Activated T-cell treated with anti-CD3 and anti-CD28 coated beads, Interleukin-2, amount 50 U/mL, for 4 hours (primary cell): ENCODE measurements around the gene FYB2. TPM values are rescaled to one million over a fixed set of nuclear protein-coding genes. Genes with fewer than 3 reads are reported as not detected.

ENCODE experiments used
- ATAC-seq, 2 donors: fragments of 200-7000 bp; cut with Tn5 transposase; one replicate each; pipeline ENCODE4 v1.10.0; 2021
- DNase-seq: peaks from one replicate; pipeline ENCODE4 v3.0.0-alpha.2; 2020
- H3K27me3 Mint-ChIP-seq: one replicate; pipeline ENCODE4 v1.8.0; 2021; ENCODE audit warnings: low read depth, mixed read lengths
- H3K36me3 Mint-ChIP-seq: one replicate; pipeline ENCODE4 v1.8.0; 2022; ENCODE audit warnings: mixed read lengths; ENCODE audit not compliant: insufficient read depth
- H3K4me1 Mint-ChIP-seq: one replicate; pipeline ENCODE4 v1.8.0; 2021; ENCODE audit warnings: low read depth, mixed read lengths
- H3K4me3 Mint-ChIP-seq: one replicate; pipeline ENCODE4 v1.8.0; 2021; ENCODE audit warnings: mild to moderate bottlenecking, moderate library complexity, mixed read lengths
- H3K9me3 Mint-ChIP-seq: one replicate; pipeline ENCODE4 v1.8.0; 2021; ENCODE audit warnings: mixed read lengths
- total RNA-seq, 3 donors: library from RNA; stranded (reverse); gene quantifications; one replicate each; pipeline ENCODE4 v1.2.1, GENCODE V29; 2021

The FYB2 gene
- total RNA-seq, 3 donors from 2014 or later: not detected

- Mint-ChIP-seq H3K4me3 (no peak overlapping the region), H3K4me1 (no peaks in the 10 kb centered on the region), H3K9me3 (no peaks in the 10 kb centered on the region), H3K36me3 (no peaks in the 10 kb centered on the region), H3K27me3 (peaks cover 8% of the 10 kb centered on the region)
- ATAC-seq (no peak), DNase-seq (no peak)
Observed at GRCh38 chr1:56845343-56845742, 26.1 kb upstream of the FYB2 start.

- Mint-ChIP-seq H3K4me1 (no peaks in the 10 kb centered on the region), H3K27me3 (peaks cover 8% of the 10 kb centered on the region), H3K4me3 (no peak overlapping the region), H3K9me3 (no peaks in the 10 kb centered on the region), H3K36me3 (no peaks in the 10 kb centered on the region)
- ATAC-seq (no peak), DNase-seq (no peak)
Observed at GRCh38 chr1:56844545-56845136, 25.4 kb upstream of the FYB2 start.

GRCh38 chr1:56843544-56843943 lies 24.3 kb upstream of the FYB2 start:
- no peak for DNase-seq
- H3K36me3 Mint-ChIP-seq: no peaks in the 10 kb centered on the region
- H3K27me3 Mint-ChIP-seq: peaks cover 10% of the 10 kb centered on the region
- H3K9me3 Mint-ChIP-seq: no peaks in the 10 kb centered on the region
- ATAC-seq: no peak
- H3K4me3 Mint-ChIP-seq: no peak overlapping the region
- H3K4me1 Mint-ChIP-seq: no peaks in the 10 kb centered on the region

GRCh38 chr1:56838759-56839158 lies 19.6 kb upstream of the FYB2 start:
- no peak overlapping the region for H3K4me3 Mint-ChIP-seq
- H3K36me3 Mint-ChIP-seq: no peaks in the 10 kb centered on the region
- DNase-seq (no peak), ATAC-seq (no peak)
- H3K27me3 Mint-ChIP-seq: peaks cover 7% of the 10 kb centered on the region
- H3K9me3 Mint-ChIP-seq: no peaks in the 10 kb centered on the region
- H3K4me1 Mint-ChIP-seq: no peaks in the 10 kb centered on the region

- Mint-ChIP-seq H3K4me1 (no peaks in the 10 kb centered on the region), H3K36me3 (no peaks in the 10 kb centered on the region), H3K4me3 (no peak overlapping the region), H3K27me3 (peaks cover 7% of the 10 kb centered on the region), H3K9me3 (no peaks in the 10 kb centered on the region)
- ATAC-seq (no peak), DNase-seq (no peak)
Observed at GRCh38 chr1:56837244-56837939, 18.2 kb upstream of the FYB2 start.

GRCh38 chr1:56836359-56836758 lies 17.2 kb upstream of the FYB2 start:
- no peak for DNase-seq
- peaks cover 10% of the 10 kb centered on the region for H3K27me3 Mint-ChIP-seq
- H3K4me3 Mint-ChIP-seq: no peak overlapping the region
- no peaks in the 10 kb centered on the region for H3K36me3 Mint-ChIP-seq
- no peaks in the 10 kb centered on the region for H3K4me1 Mint-ChIP-seq
- H3K9me3 Mint-ChIP-seq: no peaks in the 10 kb centered on the region
- ATAC-seq: no peak

- H3K4me1 Mint-ChIP-seq: no peaks in the 10 kb centered on the region
Observed at GRCh38 chr1:56835657-56836056, 16.5 kb upstream of the FYB2 start.

GRCh38 chr1:56834137-56834900 lies 15.1 kb upstream of the FYB2 start:
- H3K36me3 Mint-ChIP-seq: no peaks in the 10 kb centered on the region
- no peak overlapping the region for H3K4me3 Mint-ChIP-seq
- DNase-seq (no peak), ATAC-seq (no peak)
- H3K4me1 Mint-ChIP-seq: no peaks in the 10 kb centered on the region
- H3K27me3 Mint-ChIP-seq: peaks cover 9% of the 10 kb centered on the region
- H3K9me3 Mint-ChIP-seq: no peaks in the 10 kb centered on the region

More at GRCh38 chr1:56835657-56836056, 16.5 kb upstream of the FYB2 start:
- Mint-ChIP-seq H3K4me3 (no peak overlapping the region), H3K27me3 (peaks cover 12% of the 10 kb centered on the region), H3K36me3 (no peaks in the 10 kb centered on the region), H3K9me3 (no peaks in the 10 kb centered on the region)
- DNase-seq (no peak), ATAC-seq (no peak)

GRCh38 chr1:56833088-56833487 lies 13.9 kb upstream of the FYB2 start:
- Mint-ChIP-seq H3K9me3 (no peaks in the 10 kb centered on the region), H3K27me3 (peaks cover 7% of the 10 kb centered on the region), H3K4me1 (no peaks in the 10 kb centered on the region), H3K4me3 (no peak overlapping the region), H3K36me3 (no peaks in the 10 kb centered on the region)
- no peak for DNase-seq
- ATAC-seq: no peak

- H3K36me3 Mint-ChIP-seq: no peaks in the 10 kb centered on the region
- peaks cover 7% of the 10 kb centered on the region for H3K27me3 Mint-ChIP-seq
- H3K4me1 Mint-ChIP-seq: no peaks in the 10 kb centered on the region
- DNase-seq (peak; percentile 58), ATAC-seq (peak; percentile 40 to 46)
- H3K4me3 Mint-ChIP-seq: no peak overlapping the region
- H3K9me3 Mint-ChIP-seq: no peaks in the 10 kb centered on the region
Observed at GRCh38 chr1:56831871-56832693, 12.9 kb upstream of the FYB2 start.

GRCh38 chr1:56830052-56830451 lies 10.8 kb upstream of the FYB2 start:
- ATAC-seq (no peak), DNase-seq (no peak)
- Mint-ChIP-seq H3K36me3 (no peaks in the 10 kb centered on the region), H3K4me1 (no peaks in the 10 kb centered on the region), H3K27me3 (peaks cover 7% of the 10 kb centered on the region), H3K9me3 (no peaks in the 10 kb centered on the region), H3K4me3 (no peak overlapping the region)

- Mint-ChIP-seq H3K9me3 (no peaks in the 10 kb centered on the region), H3K27me3 (peaks cover 9% of the 10 kb centered on the region), H3K4me3 (no peak overlapping the region), H3K36me3 (no peaks in the 10 kb centered on the region), H3K4me1 (no peaks in the 10 kb centered on the region)
- DNase-seq (no peak), ATAC-seq (no peak)
Observed at GRCh38 chr1:56827711-56828110, 8.5 kb upstream of the FYB2 start.

- H3K4me3 Mint-ChIP-seq: no peak overlapping the region
- no peaks in the 10 kb centered on the region for H3K4me1 Mint-ChIP-seq
- H3K9me3 Mint-ChIP-seq: no peaks in the 10 kb centered on the region
- peaks cover 4% of the 10 kb centered on the region for H3K27me3 Mint-ChIP-seq
- DNase-seq: no peak
- H3K36me3 Mint-ChIP-seq: no peaks in the 10 kb centered on the region
- no peak for ATAC-seq
Observed at GRCh38 chr1:56825436-56825835, 6.2 kb upstream of the FYB2 start.

GRCh38 chr1:56824938-56825337 lies 5.7 kb upstream of the FYB2 start:
- ATAC-seq: no peak
- Mint-ChIP-seq H3K36me3 (no peaks in the 10 kb centered on the region), H3K27me3 (peaks cover 9% of the 10 kb centered on the region), H3K4me3 (no peak overlapping the region), H3K4me1 (no peaks in the 10 kb centered on the region), H3K9me3 (no peaks in the 10 kb centered on the region)
- no peak for DNase-seq
